ENCODE results near the gene EFCAB9. TPM values are rescaled to one million over a fixed set of nuclear protein-coding genes. Genes with fewer than 3 reads are reported as not detected.

The EFCAB9 gene
- total and polyA plus RNA-seq, 4 donors: not detected

DNA sequence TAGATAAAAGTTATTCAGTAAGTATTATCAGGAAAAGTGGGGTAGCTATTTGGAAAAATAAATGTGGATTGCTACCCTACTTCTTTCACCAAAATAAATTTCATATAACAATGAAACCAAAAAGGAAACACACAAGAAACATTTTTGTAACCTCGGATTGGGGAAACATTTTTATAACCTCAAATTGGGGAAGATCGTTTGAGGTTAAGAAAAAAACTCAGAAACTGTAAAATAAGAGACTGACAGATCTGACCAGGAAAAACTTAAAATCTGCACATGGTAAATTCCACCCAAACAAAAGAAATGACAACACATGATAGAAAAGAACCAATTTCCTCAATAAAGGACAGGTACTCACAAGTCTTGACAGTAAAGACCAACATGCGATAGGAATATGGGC, 13.5 kb downstream of the EFCAB9 start:
- H3K4me1 ChIP-seq (ENCODE audit: control insufficient read depth in 4 of 4, insufficient read depth in 4 of 4, low read length in 3 of 4): no peaks in the 10 kb centered on the region
- H3K4me3 ChIP-seq (ENCODE audit: low read depth in 1 of 3, low read length in 3 of 3): no peak overlapping the region
- no peak overlapping the region for H3K9ac ChIP-seq (ENCODE audit: low read depth in 1 of 2, low read length in 2 of 2)
- DNase-seq (ENCODE audit: low spot score): no peak
- no peak for TF ChIP-seq EGR1 (IDR thresholded peaks at IDR 0.05; ENCODE audit: low read depth in 2 of 2)
- no peak for TF ChIP-seq FOXA2 (IDR thresholded peaks at IDR 0.05)
- no peak for TF ChIP-seq HNF4A (conservative IDR thresholded peaks at IDR 0.05)
- no peaks in the 10 kb centered on the region for H3K27me3 ChIP-seq (ENCODE audit: control insufficient read depth in 4 of 4, insufficient read depth in 4 of 4, low read length in 3 of 4)
- H3K9me3 ChIP-seq (ENCODE audit: control insufficient read depth in 4 of 4, low read length in 3 of 4): no peaks in the 10 kb centered on the region
- WGBS: 60% methylated on average over 3 of the region's 3 CpGs
- peaks cover 3 to 16% (median 7%) of the 10 kb centered on the region in 4 donors for H3K36me3 ChIP-seq (ENCODE audit: control insufficient read depth in 4 of 4, insufficient read depth in 3 of 4, low read depth in 1 of 4, low read length in 3 of 4)
- no peak overlapping the region for H3K27ac ChIP-seq (ENCODE audit: low read depth in 1 of 2, low read length in 2 of 2)

- no peak for DNase-seq (ENCODE audit: low spot score)
Observed at GRCh38 chr5:172209714-172210113, 15.7 kb downstream of the EFCAB9 start.

More at GRCh38 chr5:172209714-172210113, 15.7 kb downstream of the EFCAB9 start:
- H3K4me3 ChIP-seq (ENCODE audit: low read depth in 1 of 3, low read length in 3 of 3): no peak overlapping the region
- WGBS: 98% methylated on average over 2 of the region's 2 CpGs
- no peak overlapping the region for H3K27ac ChIP-seq (ENCODE audit: low read depth in 1 of 2, low read length in 2 of 2)
- H3K9ac ChIP-seq (ENCODE audit: low read depth in 1 of 2, low read length in 2 of 2): no peak overlapping the region
- no peaks in the 10 kb centered on the region for H3K9me3 ChIP-seq (ENCODE audit: control insufficient read depth in 4 of 4, low read length in 3 of 4)
- TF ChIP-seq RAD21 (IDR thresholded peaks at IDR 0.05) (no peak), JUND (IDR thresholded peaks at IDR 0.05) (no peak), HNF4A (conservative IDR thresholded peaks at IDR 0.05) (no peak), EGR1 (IDR thresholded peaks at IDR 0.05; ENCODE audit: low read depth in 2 of 2) (no peak), TAF1 (conservative IDR thresholded peaks at IDR 0.05) (no peak), RXRA (IDR thresholded peaks at IDR 0.05) (no peak), FOXA1 (IDR thresholded peaks at IDR 0.05) (no peak), ATF3 (IDR thresholded peaks at IDR 0.05) (no peak), YY1 (IDR thresholded peaks at IDR 0.05) (no peak), FOXA2 (IDR thresholded peaks at IDR 0.05) (no peak), NR2F2 (IDR thresholded peaks at IDR 0.05) (no peak), SP1 (IDR thresholded peaks at IDR 0.05) (no peak), HNF4G (IDR thresholded peaks at IDR 0.05) (no peak), GABPA (IDR thresholded peaks at IDR 0.05 in 1 of 2, conservative IDR thresholded peaks at IDR 0.05 in 1 of 2) (no peak)
- TF ChIP-seq, protein P1, sequence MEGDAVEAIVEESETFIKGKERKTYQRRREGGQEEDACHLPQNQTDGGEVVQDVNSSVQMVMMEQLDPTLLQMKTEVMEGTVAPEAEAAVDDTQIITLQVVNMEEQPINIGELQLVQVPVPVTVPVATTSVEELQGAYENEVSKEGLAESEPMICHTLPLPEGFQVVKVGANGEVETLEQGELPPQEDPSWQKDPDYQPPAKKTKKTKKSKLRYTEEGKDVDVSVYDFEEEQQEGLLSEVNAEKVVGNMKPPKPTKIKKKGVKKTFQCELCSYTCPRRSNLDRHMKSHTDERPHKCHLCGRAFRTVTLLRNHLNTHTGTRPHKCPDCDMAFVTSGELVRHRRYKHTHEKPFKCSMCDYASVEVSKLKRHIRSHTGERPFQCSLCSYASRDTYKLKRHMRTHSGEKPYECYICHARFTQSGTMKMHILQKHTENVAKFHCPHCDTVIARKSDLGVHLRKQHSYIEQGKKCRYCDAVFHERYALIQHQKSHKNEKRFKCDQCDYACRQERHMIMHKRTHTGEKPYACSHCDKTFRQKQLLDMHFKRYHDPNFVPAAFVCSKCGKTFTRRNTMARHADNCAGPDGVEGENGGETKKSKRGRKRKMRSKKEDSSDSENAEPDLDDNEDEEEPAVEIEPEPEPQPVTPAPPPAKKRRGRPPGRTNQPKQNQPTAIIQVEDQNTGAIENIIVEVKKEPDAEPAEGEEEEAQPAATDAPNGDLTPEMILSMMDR (IDR thresholded peaks at IDR 0.05; ENCODE audit: low read depth, low read length, missing input control): no peak
- TF ChIP-seq, protein P2, sequence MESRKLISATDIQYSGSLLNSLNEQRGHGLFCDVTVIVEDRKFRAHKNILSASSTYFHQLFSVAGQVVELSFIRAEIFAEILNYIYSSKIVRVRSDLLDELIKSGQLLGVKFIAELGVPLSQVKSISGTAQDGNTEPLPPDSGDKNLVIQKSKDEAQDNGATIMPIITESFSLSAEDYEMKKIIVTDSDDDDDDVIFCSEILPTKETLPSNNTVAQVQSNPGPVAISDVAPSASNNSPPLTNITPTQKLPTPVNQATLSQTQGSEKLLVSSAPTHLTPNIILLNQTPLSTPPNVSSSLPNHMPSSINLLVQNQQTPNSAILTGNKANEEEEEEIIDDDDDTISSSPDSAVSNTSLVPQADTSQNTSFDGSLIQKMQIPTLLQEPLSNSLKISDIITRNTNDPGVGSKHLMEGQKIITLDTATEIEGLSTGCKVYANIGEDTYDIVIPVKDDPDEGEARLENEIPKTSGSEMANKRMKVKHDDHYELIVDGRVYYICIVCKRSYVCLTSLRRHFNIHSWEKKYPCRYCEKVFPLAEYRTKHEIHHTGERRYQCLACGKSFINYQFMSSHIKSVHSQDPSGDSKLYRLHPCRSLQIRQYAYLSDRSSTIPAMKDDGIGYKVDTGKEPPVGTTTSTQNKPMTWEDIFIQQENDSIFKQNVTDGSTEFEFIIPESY (IDR thresholded peaks at IDR 0.05): no peak
- TF ChIP-seq, protein P3, sequence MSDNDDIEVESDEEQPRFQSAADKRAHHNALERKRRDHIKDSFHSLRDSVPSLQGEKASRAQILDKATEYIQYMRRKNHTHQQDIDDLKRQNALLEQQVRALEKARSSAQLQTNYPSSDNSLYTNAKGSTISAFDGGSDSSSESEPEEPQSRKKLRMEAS (IDR thresholded peaks at IDR 0.05): no peak
- TF ChIP-seq, protein P4, sequence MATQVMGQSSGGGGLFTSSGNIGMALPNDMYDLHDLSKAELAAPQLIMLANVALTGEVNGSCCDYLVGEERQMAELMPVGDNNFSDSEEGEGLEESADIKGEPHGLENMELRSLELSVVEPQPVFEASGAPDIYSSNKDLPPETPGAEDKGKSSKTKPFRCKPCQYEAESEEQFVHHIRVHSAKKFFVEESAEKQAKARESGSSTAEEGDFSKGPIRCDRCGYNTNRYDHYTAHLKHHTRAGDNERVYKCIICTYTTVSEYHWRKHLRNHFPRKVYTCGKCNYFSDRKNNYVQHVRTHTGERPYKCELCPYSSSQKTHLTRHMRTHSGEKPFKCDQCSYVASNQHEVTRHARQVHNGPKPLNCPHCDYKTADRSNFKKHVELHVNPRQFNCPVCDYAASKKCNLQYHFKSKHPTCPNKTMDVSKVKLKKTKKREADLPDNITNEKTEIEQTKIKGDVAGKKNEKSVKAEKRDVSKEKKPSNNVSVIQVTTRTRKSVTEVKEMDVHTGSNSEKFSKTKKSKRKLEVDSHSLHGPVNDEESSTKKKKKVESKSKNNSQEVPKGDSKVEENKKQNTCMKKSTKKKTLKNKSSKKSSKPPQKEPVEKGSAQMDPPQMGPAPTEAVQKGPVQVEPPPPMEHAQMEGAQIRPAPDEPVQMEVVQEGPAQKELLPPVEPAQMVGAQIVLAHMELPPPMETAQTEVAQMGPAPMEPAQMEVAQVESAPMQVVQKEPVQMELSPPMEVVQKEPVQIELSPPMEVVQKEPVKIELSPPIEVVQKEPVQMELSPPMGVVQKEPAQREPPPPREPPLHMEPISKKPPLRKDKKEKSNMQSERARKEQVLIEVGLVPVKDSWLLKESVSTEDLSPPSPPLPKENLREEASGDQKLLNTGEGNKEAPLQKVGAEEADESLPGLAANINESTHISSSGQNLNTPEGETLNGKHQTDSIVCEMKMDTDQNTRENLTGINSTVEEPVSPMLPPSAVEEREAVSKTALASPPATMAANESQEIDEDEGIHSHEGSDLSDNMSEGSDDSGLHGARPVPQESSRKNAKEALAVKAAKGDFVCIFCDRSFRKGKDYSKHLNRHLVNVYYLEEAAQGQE (IDR thresholded peaks at IDR 0.05): no peak
- no peaks in the 10 kb centered on the region for H3K27me3 ChIP-seq (ENCODE audit: control insufficient read depth in 4 of 4, insufficient read depth in 4 of 4, low read length in 3 of 4)
- peaks cover 3 to 16% (median 7%) of the 10 kb centered on the region in 4 donors for H3K36me3 ChIP-seq (ENCODE audit: control insufficient read depth in 4 of 4, insufficient read depth in 3 of 4, low read depth in 1 of 4, low read length in 3 of 4)
- no peaks in the 10 kb centered on the region for H3K4me1 ChIP-seq (ENCODE audit: control insufficient read depth in 4 of 4, insufficient read depth in 4 of 4, low read length in 3 of 4)
